DMS114 treated with DMSO at 0.1 percent for 48 hours (cell line): Measurements from ENCODE around the gene MTUS2.
"Not testable (repeated sequence)": the region's sequence is repeated elsewhere in the genome, so short reads cannot be mapped to it uniquely, and the experiment has no call there.

Experiments
- DNase-seq: peaks from one replicate; lab custom pipeline; 2025; ENCODE audit not compliant: unreplicated experiment; lab: John Stamatoyannopoulos, UW

MTUS2 gene

DNA sequence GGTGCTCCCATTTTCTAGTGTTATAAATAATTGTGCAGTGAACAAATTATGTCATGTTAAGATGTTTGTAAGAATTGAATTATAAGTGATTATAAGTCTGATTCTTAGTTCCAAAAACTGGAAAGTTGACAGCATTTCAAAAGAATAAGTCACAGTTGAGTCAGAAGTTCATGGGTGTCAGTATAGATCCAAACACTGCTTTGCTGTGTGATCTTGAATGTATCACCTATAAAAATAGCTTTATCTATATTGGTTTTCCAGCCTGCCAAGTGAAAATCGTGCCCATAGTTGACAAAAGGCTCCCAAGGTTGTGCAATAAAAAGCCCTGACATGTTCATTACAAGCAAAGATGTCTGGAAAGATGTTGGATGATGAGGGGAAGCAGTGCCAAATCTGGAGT, 336.0 kb downstream of the MTUS2 start:
- DNase-seq: no peak

DNA sequence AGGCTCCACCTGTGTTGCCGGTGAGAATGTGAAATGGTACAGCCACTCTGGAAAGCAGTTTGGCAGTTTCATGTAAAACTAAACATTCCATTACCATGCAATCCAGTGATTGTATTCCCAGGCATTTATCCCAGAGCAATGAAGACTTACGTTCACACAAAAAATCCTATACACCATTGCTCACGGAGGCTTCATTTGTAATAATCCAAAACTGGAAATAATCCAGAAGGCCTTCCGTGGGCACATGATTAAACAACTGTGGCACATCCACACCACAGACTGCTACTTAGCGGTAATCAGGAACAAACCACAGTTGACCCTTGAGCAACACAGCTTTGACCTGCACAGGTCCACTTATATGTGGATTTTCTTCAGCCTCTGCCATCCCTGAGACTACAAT, 339.7 kb downstream of the MTUS2 start:
- no peak for DNase-seq

DNA sequence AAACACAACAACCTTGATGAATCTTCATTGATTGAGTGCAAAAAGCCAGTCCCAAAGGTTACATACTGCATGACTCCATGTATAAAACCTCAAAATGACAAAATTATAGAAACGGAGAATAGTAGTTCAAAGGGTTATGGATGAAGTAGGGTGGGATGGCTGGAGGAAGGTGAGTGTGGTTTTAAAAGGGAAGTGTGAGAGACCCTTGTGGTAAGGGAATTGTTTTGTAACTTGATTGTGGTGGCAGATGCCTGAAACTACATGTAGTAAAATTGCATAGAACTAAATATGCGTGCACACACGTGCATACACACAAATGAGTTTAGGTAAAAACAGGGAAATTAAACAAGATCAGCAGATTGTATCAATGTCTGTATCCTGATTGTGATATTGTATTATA, 340.7 kb downstream of the MTUS2 start:
- DNase-seq: no peak

DNA sequence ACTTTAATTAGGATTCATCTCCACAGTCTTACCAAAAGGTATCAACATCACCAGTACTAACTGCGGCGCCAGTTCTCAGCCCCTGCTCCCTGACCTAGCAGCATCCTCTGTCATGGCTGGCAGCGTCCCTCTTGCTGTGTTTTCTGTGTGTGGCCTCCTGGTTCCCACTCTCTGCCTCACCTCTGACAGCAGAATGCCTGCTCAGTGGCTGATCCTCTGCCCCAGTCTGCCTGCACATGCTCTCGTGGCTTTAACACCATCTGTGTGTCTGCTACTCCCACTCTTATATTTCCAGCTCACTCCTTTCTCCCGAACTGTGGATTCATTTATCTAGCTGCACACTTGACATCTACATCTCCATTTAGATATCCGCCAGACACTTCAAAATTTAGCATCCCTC, 341.5 kb downstream of the MTUS2 start:
- no peak for DNase-seq

DNA sequence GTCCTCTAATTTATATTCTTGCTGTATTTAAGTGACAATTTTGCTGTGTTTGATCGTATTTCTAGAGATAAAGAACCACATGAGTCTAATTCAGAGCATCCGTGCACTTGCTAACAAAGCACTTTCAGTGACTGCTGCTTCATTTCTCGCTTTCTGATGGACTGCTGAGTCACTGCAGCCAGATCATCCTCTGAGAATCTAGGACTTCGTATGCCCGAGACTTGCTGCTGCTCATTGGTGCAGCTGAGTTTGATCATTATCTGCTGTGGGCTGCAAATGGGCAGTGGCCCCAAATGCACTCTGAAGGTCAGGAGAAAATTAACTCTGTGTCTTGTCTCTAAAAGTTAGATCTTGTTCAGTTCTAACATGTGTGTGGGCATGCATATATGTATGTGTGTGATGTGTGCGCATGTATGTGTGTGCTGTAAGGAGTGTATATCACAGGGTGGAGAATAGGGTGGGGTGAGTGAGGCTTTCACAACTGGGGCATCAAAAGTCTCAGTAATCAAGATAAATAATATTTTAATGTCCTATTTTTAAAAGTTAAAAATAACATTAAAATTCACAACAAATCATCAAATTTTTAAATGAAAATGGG, 342.6 kb downstream of the MTUS2 start:
- no peak for DNase-seq

DNA sequence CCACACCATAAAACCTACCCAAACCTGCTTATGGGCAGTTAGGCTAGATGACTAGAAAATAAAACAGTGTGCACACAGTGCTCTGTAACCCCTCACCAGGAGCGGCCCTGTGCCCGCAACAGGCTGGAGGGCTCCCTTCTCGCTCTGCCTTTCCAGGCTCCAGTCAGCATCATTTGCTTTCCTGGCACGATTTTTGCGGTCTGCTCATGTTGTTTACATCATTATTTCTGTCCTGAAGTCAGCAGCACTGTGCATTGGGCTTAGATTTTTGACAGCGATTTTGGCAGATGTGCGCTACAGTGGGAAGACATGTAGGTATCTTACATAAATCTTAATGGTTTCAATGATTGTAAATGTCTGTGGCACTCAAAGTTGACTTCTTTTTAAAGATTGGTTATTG, 344.0 kb downstream of the MTUS2 start:
- DNase-seq: no peak

DNA sequence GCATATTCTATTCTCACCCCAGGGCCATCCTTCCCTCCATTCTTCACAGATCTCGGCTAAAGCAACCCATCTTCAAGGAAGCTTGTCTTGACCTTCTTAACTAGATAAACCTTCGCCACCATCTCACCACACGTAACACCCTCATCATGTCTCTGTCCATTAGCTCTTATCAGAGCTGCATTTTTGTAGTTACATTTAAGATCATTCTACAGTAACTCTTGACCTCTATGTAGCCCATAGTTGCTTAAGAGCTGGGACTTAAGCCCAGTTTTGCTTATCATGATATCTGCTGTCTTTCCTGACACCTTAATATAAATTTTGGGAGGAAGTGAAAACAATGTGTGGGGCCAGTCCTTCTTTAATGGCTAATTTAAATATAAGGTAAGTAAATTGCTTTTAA, 345.1 kb downstream of the MTUS2 start:
- no peak for DNase-seq

DNA sequence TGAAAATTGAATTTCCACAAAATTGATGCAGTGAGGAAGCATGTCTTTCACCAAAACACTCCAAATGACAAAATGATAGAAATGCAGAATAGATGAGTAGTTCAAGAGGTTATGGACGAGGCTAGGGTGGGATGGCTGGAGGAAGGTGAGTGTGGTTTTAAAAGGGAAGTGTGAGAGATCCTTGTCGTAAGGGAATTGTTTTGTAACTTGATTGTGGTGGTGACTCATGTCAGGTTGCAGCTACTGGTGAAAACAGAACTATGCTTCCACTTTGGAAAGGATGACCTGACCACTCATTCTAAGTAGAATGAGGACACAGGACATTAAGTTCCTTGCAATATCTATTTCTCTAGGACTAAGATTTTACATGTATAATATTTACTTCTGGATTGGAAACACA, 345.7 kb downstream of the MTUS2 start:
- no peak for DNase-seq

- DNase-seq: no peak
Observed at GRCh38 chr13:29170436-29171082, 350.4 kb downstream of the MTUS2 start.

- DNase-seq: no peak
Observed at GRCh38 chr13:29171244-29171643, 351.1 kb downstream of the MTUS2 start.

- DNase-seq: no peak
Observed at GRCh38 chr13:29174093-29174492, 354.0 kb downstream of the MTUS2 start.

- no peak for DNase-seq
Observed at GRCh38 chr13:29175250-29175873, 355.2 kb downstream of the MTUS2 start.

DNA sequence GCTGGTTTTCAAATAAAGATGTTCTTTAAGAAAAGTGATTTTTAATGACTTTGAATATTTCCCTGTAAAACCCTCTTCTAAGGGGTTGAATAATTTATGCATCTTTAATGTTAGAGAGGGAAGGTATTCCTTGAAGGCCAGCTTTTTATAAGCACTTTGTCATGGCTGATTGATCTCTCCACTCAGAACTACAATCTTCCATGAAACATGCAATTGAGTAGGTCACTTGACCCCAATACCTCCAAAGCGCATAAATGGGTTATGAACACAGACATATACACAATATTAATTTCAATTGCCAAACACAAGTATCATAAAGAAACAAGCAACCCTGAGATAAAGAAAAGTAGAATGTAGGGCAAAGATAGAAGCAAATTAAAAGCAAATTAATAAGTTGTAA, 359.9 kb downstream of the MTUS2 start:
- no peak for DNase-seq

GRCh38 chr13:29182216-29182615, 362.1 kb downstream of the MTUS2 start:
- DNase-seq: no peak

- no peak for DNase-seq
Observed at GRCh38 chr13:29185926-29186325, 365.8 kb downstream of the MTUS2 start.

DNA sequence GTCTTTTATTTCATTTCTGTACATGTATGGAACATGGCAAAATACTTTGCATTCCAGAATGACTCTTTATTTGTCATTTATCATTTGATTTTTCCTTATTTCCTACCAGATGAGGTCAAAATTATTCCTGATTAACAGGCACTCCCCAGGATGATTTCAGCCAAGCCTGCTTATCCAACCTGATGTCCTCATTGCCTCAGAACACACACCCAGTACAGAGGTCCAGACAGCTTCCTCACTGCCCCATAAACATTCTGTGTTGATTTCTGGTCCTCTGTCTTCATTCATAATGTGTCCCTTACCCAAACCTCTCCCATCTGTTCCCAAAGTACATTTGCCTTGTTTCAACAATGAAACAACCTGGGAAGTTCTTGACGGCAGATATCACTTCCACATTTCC, 367.4 kb downstream of the MTUS2 start:
- DNase-seq: no peak

DNA sequence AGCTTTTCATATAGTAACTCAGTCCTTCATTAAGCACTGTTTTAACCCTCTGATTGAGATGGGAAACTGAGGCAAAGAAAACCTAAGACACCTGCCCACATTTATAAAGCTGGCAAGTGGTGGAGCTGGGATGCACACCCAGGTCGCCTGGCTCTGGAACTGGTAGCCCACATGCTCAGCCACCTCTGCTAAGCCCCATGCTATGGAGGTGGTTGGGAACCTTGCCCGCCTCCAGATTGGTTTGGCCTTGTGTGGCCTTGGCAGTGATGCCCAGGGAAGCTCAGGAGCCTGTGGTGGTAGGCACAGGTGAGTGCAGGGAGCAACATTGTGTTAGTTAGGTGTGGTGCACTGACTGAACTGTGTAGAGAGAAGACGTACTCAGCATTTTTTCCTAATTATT, 370.2 kb downstream of the MTUS2 start:
- no peak for DNase-seq

- DNase-seq: no peak
Observed at GRCh38 chr13:29193083-29193482, 372.9 kb downstream of the MTUS2 start.

GRCh38 chr13:29195456-29195855, 375.3 kb downstream of the MTUS2 start:
- no peak for DNase-seq

DNA sequence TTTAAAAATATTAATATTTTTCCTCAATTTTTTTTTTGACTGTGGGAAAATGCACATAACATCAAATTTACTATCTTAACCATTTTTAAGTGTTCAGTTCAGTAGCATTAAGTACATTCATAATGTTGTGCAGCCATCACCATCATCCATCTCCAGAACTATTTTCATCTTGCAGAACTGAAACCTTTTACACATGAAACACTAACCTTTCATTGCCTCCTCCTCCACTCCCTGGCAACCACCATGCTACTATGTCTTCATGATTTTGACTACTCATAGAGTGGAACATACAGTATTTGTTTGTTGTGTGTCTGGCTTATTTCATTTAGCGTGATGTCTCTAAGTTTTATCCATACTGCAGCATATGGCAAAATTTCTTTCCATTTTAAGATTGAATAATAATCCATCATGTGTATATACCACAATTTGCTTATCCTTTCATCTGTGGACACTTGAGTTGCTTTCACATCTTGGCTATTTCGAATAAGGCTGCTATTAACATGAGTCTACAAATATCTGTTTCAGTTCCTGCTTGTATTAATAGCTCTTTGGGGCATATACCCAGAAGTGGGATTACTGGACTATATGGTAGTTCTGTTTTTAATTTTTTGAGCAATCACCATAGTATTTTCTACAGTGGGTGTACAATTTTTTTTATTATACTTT, 376.4 kb downstream of the MTUS2 start:
- DNase-seq: no peak

DNA sequence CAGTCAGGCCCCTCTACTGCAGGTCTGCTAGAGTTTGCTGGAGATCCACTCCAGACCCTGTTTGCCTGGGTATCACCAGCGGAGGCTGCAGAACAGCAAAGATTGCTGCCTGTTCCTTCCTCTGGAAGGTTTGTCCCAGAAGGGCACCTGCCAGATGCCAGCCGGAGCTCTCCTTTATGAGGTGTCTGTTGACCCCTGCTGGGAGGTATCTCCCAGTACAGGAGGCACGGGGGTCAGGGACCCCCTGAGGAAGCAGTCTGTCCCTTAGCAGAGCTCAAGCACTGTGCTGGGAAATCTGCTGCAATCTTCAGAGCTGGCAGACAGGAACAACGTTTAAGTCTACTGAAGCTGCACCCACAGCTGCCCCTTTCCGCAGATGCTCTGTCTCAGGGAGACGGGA, 382.6 kb downstream of the MTUS2 start:
- not testable (repeated sequence) for DNase-seq

DNA sequence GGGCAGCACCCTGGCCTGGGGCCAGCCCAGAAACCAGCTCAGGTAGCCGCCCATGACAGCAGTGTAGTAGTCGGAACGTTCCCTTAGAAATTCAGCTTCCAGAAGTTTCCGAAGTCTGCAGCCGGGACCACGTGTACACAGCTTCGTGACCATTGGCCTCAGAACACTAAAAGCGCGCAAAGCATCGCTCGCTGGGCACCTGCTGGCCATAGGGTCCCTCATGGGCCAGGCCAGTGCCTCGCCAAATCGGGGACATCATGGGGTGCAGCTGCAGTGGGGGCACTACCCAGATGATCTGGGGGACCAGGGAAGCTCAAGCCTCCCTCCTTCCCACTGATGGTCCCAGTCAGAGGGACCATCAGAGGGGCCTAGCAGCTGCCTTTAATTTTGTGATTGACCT, 384.5 kb downstream of the MTUS2 start:
- no peak for DNase-seq
